GM12874 (cell line): ENCODE measurements around the gene CHST8.

Source experiments
- TF ChIP-seq, protein P1 (sequence below): IDR thresholded peaks from 2 replicates; pipeline ENCODE4 v1.5.1; 2011; ENCODE audit warnings: low read depth, mild to moderate bottlenecking, control low read depth, low read length, moderate library complexity; ENCODE audit not compliant: insufficient read depth

The CHST8 gene

DNA sequence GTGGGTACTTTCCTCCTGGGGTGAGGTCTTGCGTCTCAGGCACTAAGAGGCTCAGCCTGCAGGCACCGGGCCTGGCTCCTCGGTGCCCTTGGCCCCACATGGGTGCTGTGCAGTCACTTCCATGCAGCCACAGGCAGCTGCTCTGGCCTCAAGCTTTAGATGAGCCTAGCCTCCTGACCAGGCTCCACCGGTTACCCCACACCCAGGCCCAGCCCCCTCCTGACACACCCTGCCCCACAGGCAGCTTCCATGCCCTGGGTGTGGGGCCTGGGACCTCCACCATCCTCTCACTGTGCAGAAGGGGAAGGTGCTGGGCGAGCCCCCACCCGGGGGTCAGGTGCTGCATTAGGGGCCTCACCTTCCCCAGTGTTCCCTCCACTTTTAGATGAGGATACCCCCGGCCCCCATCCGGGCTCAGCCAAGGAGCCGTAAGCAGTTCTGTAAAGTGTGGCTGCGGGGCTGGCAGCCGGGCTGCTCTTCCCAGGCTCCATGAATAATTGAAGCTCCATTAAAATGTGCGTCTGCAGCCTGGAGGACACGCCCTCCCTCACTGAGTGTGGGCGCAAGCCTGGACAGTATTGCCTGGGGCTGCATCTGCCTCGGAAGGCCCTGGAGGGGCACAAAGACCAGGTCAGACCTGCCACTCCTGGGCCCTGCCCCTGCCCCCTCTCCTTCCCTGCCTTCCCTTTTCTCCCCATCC lies 102.4 kb downstream of the CHST8 start:
- TF ChIP-seq, protein P1, sequence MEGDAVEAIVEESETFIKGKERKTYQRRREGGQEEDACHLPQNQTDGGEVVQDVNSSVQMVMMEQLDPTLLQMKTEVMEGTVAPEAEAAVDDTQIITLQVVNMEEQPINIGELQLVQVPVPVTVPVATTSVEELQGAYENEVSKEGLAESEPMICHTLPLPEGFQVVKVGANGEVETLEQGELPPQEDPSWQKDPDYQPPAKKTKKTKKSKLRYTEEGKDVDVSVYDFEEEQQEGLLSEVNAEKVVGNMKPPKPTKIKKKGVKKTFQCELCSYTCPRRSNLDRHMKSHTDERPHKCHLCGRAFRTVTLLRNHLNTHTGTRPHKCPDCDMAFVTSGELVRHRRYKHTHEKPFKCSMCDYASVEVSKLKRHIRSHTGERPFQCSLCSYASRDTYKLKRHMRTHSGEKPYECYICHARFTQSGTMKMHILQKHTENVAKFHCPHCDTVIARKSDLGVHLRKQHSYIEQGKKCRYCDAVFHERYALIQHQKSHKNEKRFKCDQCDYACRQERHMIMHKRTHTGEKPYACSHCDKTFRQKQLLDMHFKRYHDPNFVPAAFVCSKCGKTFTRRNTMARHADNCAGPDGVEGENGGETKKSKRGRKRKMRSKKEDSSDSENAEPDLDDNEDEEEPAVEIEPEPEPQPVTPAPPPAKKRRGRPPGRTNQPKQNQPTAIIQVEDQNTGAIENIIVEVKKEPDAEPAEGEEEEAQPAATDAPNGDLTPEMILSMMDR, result no peak

DNA sequence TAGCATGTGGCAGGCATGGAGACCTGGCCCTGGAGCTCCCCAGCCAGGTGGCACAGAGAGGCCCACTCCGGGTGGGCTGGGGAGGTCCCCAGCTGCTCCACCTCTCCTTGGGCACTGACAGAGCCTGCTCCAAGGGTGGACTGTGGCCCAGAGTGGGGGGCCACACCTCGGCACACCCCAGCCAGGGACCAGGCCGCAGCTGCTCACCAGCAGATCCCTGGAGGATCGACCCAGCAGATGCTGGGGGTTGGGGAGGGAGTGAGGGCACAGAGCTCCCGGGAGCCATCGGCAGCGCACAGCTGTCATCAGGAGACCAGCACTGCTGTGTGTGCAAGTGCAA lies 102.9 kb downstream of the CHST8 start:
- TF ChIP-seq, protein P1, result no peak

DNA sequence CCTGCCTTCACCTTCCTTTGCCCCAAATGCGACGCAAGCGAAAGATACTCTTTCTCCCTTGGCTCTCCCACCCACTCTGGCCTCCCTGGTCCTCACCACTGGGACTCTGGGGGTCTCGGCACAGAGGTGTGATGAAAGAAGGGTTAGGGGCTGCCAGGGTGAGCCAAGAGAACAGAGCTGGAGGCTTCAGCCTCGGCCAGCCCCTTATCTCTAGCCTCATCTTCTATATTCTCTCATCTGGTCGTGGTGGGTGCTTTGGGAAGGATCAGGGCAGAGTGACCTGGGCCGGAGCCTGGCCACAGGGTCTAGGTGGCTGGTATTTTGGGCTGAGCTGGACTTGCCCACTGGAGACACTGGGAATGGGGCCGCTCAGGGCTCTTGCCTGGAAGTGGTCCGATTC lies 103.8 kb downstream of the CHST8 start:
- TF ChIP-seq, protein P1, result no peak

DNA sequence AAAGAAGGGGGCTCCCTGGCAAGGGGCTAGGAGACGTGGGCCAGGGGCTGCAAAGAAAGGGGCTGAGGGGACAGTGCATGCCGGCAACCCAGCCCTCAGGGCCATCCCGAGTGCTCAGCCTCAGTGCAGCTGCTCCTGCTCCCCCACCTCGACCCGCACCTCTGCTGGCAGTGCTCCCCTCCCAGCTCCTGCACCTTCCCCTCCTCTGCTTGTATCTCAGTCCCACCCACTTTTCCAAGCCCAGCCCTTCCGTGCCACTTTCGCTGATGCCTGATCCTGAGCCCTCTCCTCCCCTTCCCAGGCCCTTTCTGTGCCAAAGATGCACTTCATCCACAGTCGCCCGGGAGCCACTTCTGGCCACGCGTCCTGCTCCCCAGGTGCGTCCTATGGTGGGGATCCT lies 105.0 kb downstream of the CHST8 start:
- TF ChIP-seq, protein P1, result no peak

DNA sequence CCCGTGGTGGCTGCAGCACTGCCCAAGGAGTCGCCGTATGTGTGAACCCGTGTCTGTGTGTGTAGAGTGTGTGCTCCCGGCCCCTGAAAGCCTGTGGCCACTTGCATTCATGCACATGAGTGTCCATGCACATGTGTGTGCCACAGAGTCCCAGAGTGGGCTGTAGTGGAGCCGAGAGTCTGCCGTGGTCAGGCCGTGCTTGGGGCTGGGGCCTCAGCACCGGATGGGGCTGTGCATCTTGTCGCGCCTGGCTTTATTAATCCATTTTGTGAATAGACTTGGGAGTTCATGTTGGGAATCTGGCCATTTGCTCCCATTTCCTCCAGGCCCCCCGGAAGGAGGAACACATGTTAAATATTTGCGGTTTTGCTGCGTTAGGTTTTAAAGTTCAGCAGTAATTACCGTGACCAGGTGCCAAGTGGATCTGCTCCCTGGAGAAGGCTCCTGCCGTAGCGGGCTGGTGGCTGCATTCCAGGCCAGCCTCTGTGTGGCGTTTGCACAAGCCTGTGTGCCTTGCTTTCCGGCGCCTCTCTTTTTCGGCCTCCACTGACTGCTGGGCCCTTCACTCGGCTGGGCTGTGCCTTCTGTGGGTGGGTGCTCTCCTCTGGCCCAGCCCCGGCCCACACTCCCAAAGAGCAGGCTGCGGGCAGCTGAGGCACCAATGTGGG lies 105.7 kb downstream of the CHST8 start:
- TF ChIP-seq, protein P1, result no peak

DNA sequence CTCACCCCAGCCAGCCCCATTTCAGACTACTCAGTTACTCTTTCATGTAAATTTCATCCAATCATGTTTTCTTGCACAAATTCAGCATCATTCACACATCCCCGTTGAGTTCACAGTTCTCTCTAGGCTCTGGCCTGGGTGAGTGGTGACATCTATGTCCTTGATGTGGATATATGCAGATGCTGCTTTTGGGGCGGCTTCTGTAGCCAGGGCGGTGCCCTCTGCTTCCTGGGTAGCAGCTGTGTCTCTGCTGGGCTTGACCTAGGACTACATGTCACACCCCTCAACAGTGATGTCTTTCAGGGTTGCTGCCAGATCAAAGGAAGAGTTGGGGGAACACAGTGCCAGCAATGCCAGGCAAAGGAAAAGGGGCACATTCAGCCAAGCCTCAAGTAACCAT lies 106.4 kb downstream of the CHST8 start:
- TF ChIP-seq, protein P1, result no peak

DNA sequence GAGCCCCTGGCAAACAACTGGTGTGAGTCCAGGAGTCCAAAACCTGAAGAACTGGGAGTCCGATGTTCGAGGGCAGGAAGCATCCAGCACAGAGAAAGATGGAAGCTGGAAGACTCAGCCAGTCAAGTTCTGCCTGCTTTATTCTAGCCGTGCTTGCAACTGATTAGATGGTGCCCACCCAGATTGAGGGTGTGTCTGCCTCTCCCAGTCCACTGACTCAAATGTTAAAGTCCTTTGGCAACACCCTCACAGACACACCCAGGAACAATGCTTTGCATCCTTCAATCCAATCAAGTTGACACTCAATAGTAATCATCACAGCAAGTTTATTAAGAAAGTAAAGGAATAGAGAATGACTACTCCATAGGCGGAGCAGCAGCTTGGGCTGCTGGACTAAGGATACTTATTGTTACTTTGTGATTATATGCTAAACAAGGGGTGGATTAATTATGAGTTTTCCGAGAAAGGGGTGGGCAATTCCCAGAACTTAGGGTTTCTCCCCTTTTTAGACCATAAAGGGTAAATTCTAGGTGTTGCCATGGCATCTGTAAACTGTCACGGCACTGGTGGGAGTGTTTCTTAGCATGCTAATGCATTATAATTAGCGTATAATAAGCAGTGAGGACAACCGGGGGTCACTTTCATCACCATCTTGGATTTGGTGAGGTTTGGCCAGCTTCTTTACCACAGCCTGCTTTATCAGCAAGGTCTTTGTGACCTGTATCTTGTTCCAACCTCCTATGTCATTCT lies 109.3 kb downstream of the CHST8 start:
- TF ChIP-seq, protein P1, result no peak
